ENCODE data around the gene LRRC23.
"Not testable (repeated sequence)": the region's sequence is repeated elsewhere in the genome, so short reads cannot be mapped to it uniquely, and the experiment has no call there.

LRRC23 gene

DNA sequence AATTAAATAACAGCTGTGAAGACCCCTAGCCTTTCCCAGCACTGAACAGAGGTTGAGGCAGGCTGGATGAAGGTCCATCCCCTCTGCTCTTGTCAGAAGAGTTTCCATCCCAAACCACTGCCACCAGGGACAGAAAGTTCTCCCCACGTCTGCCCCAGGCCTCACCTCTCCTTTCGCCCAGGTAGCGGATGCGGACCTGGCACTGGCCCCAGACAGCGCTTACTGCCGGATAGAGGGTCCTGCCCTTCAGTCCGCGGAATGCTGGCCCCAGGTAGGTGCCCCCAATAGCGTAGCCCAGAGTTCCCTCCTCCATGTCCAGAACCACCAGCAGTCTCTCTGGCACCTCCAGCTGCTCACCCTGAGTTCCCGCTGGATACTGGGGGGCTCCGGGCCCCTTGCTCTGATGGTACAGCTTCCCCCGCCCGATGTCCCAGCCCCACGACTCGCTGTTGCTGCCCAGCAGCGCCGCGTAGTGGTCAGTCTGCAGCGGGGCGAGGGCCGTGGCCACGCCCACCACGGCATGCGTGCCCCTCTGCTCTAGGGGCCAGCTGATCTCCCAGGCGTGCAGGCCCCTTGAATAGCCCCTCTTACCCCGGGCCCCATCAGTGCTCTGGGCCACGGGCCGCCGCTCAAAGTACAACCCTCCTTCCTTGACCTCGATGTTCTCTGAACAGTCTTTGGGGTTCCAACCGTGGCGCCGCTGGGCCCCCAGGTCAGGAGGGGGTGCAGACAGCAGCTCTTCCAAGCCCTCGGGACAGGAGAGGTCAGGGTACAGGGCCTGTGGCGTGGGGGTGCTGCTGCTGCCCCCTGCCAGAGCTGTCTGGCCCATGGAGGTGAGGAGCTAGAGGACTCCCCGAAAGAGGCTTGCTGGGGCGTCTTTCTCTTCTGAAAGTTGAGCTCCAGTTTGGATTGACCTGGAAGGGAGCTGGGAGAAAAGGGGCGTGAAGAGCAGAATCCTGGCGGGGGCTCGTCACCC, 32.3 kb upstream of the LRRC23 start:
- in situ Hi-C loops (cut with HindIII; ENCODE audit: low sequenced_read_pairs): no loop called here

DNA sequence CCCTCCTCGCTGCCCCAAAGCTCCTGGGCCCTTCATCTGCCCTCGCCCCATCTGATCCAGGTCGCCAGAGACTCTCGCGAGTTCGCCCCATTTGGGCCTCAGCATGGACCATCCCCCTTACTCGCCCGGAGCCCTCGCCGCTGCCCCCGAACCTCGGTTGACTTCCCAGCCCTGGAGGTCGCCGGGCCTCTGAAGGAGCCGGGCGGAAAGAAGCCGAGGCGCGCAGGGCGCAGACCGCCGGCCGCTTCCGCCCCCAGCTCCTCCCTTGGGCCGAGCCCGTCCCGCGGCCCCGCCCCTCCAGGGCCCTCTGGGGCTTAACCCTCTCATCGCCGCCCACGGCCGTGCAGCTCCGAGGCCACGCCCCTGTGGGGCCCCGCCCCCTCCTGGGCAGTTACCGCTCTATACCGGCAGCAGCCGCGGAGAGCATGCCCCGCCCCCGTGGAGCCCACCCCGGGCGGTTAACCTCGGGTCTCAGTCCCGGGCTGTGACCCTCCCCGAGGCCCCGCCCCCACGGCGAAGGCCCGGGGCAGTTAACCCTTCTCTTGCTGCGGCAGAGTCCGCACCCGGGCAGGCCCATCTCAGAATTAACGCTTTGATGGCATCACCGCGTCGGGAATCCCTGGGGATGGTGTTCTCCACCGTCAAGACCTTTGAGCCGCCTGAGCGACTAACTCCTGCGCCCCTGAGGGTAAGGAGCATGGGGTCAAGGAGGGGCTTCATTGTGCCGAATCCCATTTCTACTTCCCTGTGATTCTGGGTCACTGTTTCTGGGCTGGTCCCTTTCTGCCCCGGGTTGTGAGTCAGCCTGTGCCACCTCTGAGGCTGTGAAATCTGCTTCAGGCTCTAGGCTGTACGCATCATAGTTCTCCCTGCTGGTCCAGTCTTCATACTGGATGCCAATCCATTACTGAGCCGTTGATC, 31.3 kb upstream of the LRRC23 start, which contains the start of gene SPSB2:
TSS of gene SPSB2 (minus strand) at position 210 of the 921 bp plus-strand sequence. CDS start 402 bp downstream, outside the sequence.
- in situ Hi-C loops (cut with HindIII; ENCODE audit: low sequenced_read_pairs): no loop called here

DNA sequence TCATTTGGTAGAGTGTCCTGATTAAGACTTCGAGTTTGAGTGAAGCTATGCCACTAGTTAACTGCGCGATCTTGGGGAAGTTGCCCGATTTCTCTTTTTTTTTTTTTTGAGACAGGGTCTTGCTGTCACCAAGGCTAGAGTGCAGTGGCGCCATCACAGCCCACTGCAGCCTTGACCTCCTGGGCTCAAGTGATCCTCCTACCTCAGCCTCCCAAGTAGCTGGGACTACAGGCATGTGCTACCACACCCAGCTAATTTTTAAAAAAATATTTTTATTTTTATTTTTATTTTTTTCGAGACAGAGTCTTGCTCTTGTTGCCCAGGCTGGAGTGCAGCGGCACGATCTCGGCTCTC, 30.6 kb upstream of the LRRC23 start:
- in situ Hi-C loops (cut with HindIII; ENCODE audit: low sequenced_read_pairs): not testable (repeated sequence)

DNA sequence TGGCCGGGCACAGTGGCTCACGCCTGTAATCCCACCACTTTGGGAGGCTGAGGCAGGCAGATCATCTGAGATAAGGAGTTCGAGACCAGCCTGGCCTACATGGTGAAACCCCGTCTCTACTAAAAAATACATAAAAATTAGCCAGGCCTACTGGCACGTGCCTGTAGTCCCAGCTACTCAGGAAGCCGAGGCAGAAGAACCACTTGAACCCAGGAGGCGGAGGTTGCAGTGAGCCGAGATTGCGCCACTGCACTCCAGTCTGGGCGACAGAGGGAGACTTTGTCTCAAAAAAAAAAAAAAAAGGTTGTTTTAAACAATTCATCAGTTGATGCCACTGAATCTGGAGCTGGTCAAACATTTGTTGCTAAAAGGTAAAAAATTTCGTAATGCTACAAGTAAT, 24.8 kb upstream of the LRRC23 start:
- in situ Hi-C loops (cut with HindIII; ENCODE audit: low sequenced_read_pairs): not testable (repeated sequence)

DNA sequence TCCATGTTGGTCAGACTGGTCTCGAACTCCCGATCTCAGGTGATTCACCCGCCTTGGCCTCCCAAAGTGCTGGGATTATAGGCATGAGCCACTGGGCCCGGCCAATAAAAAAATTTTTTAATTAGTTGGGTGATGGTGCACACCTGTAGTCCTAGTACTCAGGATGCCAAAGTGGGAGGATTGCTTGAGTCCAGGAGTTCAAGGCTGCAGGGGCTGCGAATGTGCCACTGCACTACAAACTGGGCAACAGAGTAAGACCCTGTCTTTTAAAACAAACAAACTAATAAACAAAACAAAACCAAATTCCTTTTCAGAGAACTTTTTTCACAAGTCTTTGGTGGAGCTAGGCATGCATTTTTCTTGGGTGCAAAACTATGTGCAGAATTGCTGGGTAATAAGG, 21.4 kb upstream of the LRRC23 start:
- in situ Hi-C loops (cut with HindIII; ENCODE audit: low sequenced_read_pairs): no loop called here

DNA sequence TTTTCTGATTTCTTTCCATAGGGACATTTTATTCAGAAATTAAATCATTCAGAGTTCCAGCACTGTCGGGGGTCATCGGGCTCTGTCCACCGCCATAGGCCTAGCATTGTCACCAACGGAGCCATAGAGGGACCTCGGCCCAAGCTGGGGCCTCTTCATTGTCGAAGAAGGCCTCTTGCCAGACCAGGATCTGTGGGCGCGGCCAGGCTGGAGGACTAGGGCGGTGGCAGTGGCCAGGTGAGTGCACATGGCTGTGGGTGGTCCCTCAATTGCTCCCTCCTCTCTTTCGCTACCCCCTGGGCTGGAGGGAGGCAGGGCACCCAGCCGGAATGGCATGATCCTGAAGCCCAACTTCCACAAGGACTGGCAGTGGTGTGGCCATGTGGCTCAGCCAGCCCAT, 20.9 kb upstream of the LRRC23 start:
- in situ Hi-C loops (cut with HindIII; ENCODE audit: low sequenced_read_pairs): no loop called here

DNA sequence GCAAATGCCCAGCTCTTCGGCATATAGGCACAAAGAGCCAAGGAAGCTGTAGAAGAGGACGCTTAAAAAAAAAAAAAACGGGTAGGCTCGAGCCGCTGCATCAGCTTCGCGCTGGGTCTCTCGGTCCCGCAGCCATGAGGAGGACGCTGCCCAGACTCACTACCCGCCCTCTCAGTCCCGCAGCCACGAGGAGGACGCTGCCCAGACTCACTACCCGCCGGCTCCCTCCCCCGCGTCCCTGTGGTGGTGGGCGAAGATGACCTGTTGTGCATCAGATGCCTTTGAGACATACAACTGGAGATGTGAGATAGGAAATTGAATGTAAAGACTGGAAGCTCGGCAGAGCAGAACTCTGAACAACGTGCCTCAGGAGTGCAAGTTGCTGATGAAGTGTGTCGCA, 20.1 kb upstream of the LRRC23 start:
- in situ Hi-C loops (cut with HindIII; ENCODE audit: low sequenced_read_pairs): no loop called here

DNA sequence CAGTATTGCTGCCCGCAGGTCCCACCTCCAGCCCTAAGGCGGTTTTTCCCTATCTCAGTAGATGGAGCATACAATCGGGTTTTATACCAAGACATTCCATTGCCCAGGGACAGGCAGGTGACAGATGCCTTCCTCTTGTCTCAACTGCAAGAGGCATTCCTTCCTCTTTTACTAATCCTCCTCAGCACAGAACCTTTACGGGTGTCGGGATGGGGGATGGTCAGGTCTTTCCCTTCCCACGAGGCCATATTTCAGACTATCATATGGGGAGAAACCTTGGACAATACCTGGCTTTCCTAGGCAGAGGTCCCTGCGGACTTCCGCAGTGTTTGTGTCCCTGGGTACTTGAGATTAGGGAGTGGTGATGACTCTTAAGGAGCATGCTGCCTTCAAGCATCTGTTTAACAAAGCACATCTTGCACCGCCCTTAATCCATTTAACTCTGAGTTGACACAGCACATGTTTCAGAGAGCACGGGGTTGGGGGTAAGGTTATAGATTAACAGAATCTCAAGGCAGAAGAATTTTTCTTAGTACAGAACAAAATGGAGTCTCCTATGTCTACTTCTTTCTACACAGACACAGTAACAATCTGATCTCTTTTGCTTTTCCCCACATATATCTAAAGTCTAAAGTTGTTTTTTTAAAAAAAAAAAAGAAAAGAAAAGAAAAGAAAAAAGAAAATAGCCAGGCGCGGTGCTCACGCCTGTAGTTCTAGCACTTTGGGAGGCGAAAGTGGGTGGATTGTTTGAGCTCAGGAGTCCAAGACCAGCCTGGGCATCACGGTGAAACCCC, 18.2 kb upstream of the LRRC23 start:
- in situ Hi-C loops (cut with HindIII; ENCODE audit: low sequenced_read_pairs): not testable (repeated sequence)

DNA sequence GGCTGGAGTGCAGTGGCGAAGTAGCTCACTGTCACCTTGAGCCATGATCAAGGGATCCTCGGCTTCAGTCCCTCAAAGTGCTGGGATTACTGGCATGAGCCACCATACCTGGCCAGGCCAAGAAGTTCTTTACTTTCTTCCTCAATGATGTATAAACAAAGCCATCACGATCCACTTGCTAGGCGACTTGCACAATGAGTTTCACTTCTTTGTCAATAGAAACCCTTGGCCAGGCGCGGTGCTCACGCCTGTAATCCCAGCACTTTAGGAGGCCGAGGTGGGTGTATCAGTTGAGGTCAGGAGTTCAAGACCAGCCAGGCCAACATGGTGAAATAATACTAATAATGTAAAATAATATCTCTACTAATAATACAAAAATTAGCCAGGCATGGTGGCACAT, 17.2 kb upstream of the LRRC23 start:
- in situ Hi-C loops (cut with HindIII; ENCODE audit: low sequenced_read_pairs): no loop called here

DNA sequence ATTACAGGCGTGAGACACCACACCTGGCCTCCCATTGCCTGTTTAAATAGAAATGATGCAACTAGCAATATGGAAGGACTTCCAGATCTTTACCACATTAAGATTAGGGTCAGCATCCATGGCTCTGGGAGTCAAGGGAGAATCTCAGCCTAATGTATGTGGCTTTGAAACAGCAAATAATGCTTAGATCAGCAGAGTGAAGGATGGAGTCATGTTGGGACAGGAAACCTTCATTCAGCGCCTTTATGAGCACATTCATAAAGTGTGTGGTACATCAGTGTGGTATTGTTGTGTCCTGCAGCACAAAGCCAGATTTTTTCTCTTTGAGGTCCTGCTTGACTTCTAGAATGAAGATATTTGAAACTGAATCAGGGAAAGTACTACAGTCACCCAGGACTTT, 16.3 kb upstream of the LRRC23 start:
- in situ Hi-C loops (cut with HindIII; ENCODE audit: low sequenced_read_pairs): no loop called here

DNA sequence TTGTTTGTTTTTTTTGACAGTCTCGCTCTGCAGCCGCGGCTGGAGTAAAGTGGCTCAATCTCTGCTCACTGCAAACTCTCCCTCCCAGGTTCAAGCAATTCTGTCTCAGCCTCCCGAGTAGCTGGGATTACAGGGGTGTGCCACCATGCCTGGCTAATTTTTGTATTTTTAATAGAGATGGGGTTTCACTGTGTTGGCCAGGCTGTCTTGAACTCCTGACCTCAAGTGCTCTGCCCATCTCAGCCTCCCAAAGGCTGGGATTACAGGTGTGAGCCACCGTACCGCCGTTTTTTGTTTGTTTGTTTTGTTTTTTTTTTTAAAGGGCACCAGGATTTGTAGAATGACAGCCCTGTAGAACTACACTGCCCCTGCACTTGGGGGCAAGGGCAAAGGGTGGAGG, 15.8 kb upstream of the LRRC23 start:
- in situ Hi-C loops (cut with HindIII; ENCODE audit: low sequenced_read_pairs): not testable (repeated sequence)

DNA sequence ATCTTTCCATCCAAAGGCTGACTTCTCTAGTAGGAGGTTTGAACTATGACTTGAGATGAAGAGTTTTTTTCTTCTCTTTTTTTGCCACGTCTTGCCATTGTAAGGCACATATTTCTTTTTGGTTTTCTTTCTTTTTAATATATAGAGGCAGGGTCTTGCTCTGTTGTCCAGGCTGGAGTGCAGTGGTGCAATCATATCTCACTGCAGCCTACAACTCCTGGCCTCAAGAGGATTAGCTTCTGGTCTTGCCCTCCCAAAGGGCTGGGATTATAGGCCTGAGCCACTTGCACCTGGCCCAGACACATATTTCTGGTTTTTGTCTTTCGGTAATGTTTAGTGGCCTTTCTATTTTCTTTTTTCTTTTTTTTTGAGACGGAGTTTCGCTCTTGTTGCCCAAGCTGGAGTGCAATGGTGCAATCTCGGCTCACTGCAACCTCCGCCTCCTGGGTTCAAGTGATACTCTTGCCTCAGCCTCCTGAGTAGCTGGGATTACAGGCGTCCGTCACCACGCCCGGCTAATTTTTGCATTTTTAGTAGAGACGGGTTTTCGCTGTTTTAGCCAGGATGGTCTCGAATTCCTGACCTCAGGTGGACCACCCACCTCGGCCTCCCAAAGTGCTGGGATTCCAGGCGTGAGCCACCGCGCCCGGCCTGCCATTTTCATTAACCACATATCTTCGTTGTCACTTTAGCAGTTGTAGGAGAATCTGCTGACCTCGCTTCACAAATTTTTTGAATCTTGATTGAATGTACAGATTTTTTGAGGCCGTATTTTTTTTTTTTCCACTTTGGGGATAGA, 14.6 kb upstream of the LRRC23 start:
- in situ Hi-C loops (cut with HindIII; ENCODE audit: low sequenced_read_pairs): not testable (repeated sequence)

DNA sequence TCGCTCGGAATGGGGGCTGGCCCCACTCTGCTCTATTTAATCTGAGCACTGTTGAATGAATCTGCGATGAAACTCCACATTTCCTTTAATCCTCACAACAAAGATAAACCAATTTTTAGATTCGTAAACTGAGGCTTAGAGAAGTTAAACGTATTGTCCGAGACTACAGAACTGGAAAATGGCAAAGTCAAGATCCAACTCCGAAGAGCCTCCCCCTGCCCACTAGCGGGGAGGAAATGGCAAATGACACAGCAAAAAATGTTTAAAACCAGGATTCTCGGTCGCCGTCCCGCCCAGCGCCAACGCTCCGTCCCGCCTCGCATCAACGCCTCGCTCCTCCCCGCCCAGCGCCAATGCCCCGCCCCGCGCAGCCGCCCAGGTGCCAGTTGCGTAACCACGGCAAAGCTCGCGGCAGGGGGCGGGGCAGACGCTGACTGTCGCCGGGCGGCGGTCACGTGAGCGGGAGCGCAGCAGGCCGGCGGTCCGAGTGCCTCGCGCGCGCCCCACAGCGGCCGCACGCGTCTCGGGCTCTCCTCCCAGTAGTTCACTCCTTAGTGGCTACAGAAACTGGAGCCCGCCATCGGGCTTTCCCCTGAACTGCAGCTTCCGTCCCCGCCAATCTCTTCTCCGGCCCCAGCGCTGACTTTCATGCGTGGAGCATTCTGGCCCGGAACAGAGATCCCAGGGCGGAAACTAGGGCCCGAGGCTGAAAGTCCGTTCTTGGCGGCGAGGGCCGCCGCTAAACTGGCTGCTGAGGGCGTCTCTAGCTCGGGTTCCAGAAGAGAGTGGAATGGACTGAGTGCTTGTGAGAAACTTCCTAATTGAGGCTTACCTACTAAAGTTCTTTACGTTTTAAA, 13.6 kb upstream of the LRRC23 start:
- in situ Hi-C loops (cut with HindIII; ENCODE audit: low sequenced_read_pairs): no loop called here

DNA sequence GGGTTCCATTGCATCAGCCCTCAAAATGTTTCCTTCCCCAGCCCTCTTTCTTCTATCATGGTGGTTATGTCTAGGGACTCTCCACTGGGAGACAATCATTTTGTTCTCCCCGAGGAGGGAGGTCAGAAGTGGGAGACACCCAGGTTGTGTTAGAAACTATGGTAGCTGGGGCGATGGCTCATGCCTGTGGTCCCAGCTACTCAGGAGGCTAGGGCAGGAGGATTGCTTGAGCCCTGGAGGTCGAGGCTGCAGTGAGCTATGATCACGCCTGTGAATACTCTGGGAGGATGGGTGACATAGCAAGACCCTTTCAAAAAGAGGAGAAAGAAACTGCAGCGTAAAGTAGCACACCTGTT, 13.0 kb upstream of the LRRC23 start:
- in situ Hi-C loops (cut with HindIII; ENCODE audit: low sequenced_read_pairs): no loop called here

DNA sequence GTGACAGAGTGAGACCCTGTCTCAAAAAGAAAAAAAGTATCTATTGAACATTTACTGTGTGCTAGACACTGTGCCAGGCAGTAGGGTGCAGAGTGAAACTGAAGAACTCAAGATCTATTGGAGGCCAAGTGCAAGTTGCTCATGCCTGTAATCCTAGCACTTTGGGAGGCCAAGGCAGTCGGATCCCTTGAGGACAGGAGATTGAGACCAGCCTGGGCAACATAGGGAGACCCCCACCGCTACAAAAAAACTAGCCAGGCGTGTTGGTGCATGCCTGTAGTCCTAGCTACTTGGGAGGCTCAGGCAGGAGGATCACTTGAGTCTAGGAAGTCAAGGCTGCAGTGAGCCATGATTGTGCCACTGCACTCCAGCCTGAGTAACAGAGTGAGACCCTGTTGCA, 11.9 kb upstream of the LRRC23 start:
- in situ Hi-C loops (cut with HindIII; ENCODE audit: low sequenced_read_pairs): not testable (repeated sequence)

DNA sequence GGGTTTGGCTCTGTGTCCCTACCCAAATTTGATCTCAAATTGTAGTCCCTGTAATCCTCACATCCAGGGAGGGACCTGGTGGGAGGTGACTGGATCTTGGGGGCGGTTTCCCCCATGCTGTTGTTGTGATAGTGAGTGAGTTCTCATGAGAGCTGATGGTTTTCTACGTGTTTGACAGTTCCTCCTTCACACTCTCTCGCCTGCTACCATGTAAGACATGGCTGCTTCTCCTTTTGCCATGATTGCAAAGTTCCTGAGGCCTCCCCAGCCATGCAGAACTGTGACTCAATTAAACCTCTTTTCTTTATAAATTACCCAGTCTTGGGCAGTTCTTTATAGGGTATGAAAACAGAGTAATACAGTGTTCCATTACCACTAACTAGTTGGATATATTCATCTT, 10.3 kb upstream of the LRRC23 start:
- in situ Hi-C loops (cut with HindIII; ENCODE audit: low sequenced_read_pairs): no loop called here

DNA sequence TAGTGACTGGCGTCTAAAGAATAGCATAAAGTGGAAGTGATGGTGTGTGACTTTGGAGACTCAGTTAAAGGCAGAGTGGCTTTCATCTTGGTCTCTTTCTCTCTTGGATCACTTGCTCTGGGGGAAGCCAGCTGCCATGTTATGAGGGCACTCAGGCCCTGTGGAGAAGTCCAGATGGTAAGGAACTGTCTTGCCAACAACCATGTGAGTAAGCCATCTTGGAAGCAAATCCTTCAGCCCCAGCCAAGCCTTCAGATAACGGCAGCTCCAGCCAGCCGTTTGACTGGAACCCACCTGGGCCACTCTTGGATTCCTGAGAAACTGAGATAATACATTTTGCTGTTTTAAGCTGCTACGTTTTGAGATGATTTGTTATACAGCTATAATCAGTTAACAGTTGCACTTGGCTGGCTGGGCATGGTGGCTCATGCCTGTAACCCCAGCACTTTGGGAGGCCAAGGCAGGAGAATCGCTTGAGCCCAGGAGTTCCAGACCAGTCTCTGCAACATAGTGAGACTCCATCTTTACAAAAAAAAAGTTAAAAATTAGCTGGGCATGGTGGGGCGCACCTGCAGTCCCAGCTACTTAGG, 7.7 kb upstream of the LRRC23 start:
- in situ Hi-C loops (cut with HindIII; ENCODE audit: low sequenced_read_pairs): no loop called here

DNA sequence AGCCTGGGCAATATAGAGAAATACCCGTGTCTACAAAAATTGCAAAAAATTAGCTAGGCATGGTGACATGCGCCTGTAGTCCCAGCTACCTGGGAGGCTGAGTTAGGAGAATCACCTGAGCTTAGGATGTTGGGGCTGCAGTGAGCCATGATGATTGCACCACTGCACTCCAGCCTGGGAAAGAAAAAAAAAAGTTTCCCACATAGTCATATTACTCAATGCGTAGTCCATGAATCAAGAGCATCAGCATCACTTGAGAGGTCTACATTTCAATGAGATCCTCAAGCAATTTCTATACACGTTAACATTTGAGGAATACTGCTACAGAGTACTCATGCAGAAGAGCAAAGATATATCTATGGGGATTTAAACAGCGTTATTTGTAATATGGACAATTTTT, 5.2 kb upstream of the LRRC23 start:
- in situ Hi-C loops (cut with HindIII; ENCODE audit: low sequenced_read_pairs): no loop called here

All from DLD1 (cell line).